T-cell (primary cell): ENCODE data around the gene CNIH2. TPM values are rescaled to one million over a fixed set of nuclear protein-coding genes. Genes with fewer than 3 reads are reported as not detected.

Source experiments
- ATAC-seq, 4 experiments: fragments of 200-7000 bp in 3 of 4; fragments of 150-1000 bp in 1 of 4; cut with Tn5 transposase; replicated peaks in 1 of 4; 1 replicate in 3 of 4; 2 replicates in 1 of 4; pipeline ENCODE4 v1.10.0; 2021; ENCODE audit warnings: moderate library complexity in 3 of 4, mild to moderate bottlenecking in 2 of 4, moderate number of reproducible peaks in 1 of 4
- CTCF ChIA-PET, 2 donors: fragments of 300-600 bp; sonication (Branson Sonifier 250); formaldehyde crosslinking; loops; one replicate each; lab custom pipeline; 2022; ENCODE audit warnings: antibody characterized with exemption in 2 of 2; lab: Charles Lee
- POLR2A ChIA-PET, 2 donors: fragments of 300-600 bp; sonication (Branson Sonifier 250); formaldehyde crosslinking; loops; one replicate each; lab custom pipeline; 2022; ENCODE audit warnings: antibody characterized with exemption in 2 of 2; lab: Charles Lee
- DNase-seq, 35 experiments: peaks; one replicate each; pipeline versions ENCODE4 v3.0.0 to v3.0.0-alpha.2; 2013 to 2023
- H3K27ac ChIP-seq: one replicate; pipeline ENCODE4 v1.5.1; 2013; ENCODE audit warnings: low read length
- H3K27me3 ChIP-seq, 2 experiments: replicated peaks in 1 of 2; 1 replicate in 1 of 2; 2 replicates in 1 of 2; pipeline versions ENCODE4 v1.6.1 to v1.7.0; 2013; ENCODE audit warnings: low read length in 1 of 2, mixed read lengths in 1 of 2; ENCODE audit not compliant: control insufficient read depth in 2 of 2, insufficient read depth in 2 of 2; ENCODE audit errors: extremely low read depth in 1 of 2
- H3K36me3 ChIP-seq, 2 donors: 1 replicate in 1 of 2; 2 replicates in 1 of 2; pipeline versions ENCODE4 v1.6.1 to v1.7.0; 2013; ENCODE audit warnings: low read length in 1 of 2; ENCODE audit not compliant: control insufficient read depth in 2 of 2, insufficient read depth in 1 of 2; ENCODE audit errors: extremely low read depth in 1 of 2
- H3K4me1 ChIP-seq, 2 experiments: 1 replicate in 1 of 2; 2 replicates in 1 of 2; pipeline versions ENCODE4 v1.6.1 to v1.7.0; 2013; ENCODE audit warnings: low read length in 2 of 2, mixed read lengths in 1 of 2; ENCODE audit not compliant: insufficient read depth in 2 of 2, control insufficient read depth in 1 of 2; ENCODE audit errors: extremely low read depth in 1 of 2
- H3K4me3 ChIP-seq, 2 donors: 1 replicate in 1 of 2; 2 replicates in 1 of 2; pipeline versions ENCODE4 v1.5.1 to v1.7.0; 2013; ENCODE audit warnings: mild to moderate bottlenecking in 2 of 2, low read length in 1 of 2, moderate library complexity in 1 of 2; ENCODE audit not compliant: control insufficient read depth in 1 of 2; ENCODE audit errors: extremely low read depth in 1 of 2
- H3K9me3 ChIP-seq: 2 replicates; pipeline ENCODE4 v1.7.0; 2013
- H3K27ac Mint-ChIP-seq, 2 donors: one replicate each; pipeline ENCODE4 v1.8.0; 2020 to 2021; ENCODE audit warnings: mild to moderate bottlenecking in 2 of 2, mixed read lengths in 2 of 2
- H3K27me3 Mint-ChIP-seq, 2 donors: one replicate each; pipeline ENCODE4 v1.8.0; 2021 to 2022; ENCODE audit warnings: mixed read lengths in 2 of 2
- H3K36me3 Mint-ChIP-seq: one replicate; pipeline ENCODE4 v1.8.0; 2021; ENCODE audit warnings: mixed read lengths
- H3K4me1 Mint-ChIP-seq, 3 donors: one replicate each; pipeline ENCODE4 v1.8.0; 2020 to 2022; ENCODE audit warnings: mixed read lengths in 3 of 3, mild to moderate bottlenecking in 1 of 3
- H3K4me3 Mint-ChIP-seq, 3 donors: one replicate each; pipeline ENCODE4 v1.8.0; 2020 to 2022; ENCODE audit warnings: mild to moderate bottlenecking in 3 of 3, mixed read lengths in 3 of 3, moderate library complexity in 3 of 3
- H3K9me3 Mint-ChIP-seq, 3 donors: one replicate each; pipeline ENCODE4 v1.8.0; 2020 to 2022; ENCODE audit warnings: mixed read lengths in 3 of 3
- WGBS: methylation state at CpG from one replicate; pipeline ENCODE4 v1.1.5; 2013; ENCODE audit warnings: missing lambda C conversion rate; ENCODE audit not compliant: insufficient coverage; 5-methylcytosine and 5-hydroxymethylcytosine counted together
- total RNA-seq, 35 experiments: library from RNA in 6 of 35; stranded (reverse) in 6 of 35; fragments of 120-200 nt in 1 of 35; gene quantifications; one replicate each; pipeline versions ENCODE4 v1.2.1 to v1.2.4 and lab custom pipeline; 2013 to 2026

CNIH2 gene
- total RNA-seq, 5 donors from 2014 or later (not counting 1 experiment from before 2014, with no cell fraction given): 1.9 to 9.9 (median 2.7) TPM

- H3K4me1 ChIP-seq: peaks cover 6 to 67% of the 10 kb centered on the region in 2 experiments
- CTCF ChIA-PET: interaction anchor here in 1 of 2 donors (1.7 kb wide), 1 partner anchor 409 kb away, joined by 5 read pairs; the partner anchor contains the start of gene MUS81
- peaks cover 23 to 50% of the 10 kb centered on the region in 2 donors for H3K36me3 ChIP-seq
These were observed 8.7 kb upstream of the CNIH2 start for GRCh38 chr11:66268952-66269905.

GRCh38 chr11:66271816-66272215, 6.2 kb upstream of the CNIH2 start:
- no peak overlapping the region for H3K4me3 ChIP-seq
- Mint-ChIP-seq H3K9me3 (no peaks in the 10 kb centered on the region), H3K27ac (peak overlapping the region; percentile 55 to 75), H3K4me1 (peaks cover 41 to 55% (median 48%) of the 10 kb centered on the region in 3 donors), H3K4me3 (peak overlapping the region in 1 of 3 donors; percentile 31), H3K36me3 (peaks cover 39% of the 10 kb centered on the region), H3K27me3 (no peaks in the 10 kb centered on the region)
- peaks cover 27 to 44% of the 10 kb centered on the region in 2 donors for H3K36me3 ChIP-seq
- H3K27me3 ChIP-seq: no peaks in the 10 kb centered on the region
- H3K4me1 ChIP-seq: peaks cover 6 to 69% of the 10 kb centered on the region in 2 experiments
- POLR2A ChIA-PET: interaction anchor here (0.6 kb wide), 2 partner anchors 89 to 212 kb away, joined by 4 to 7 read pairs; no protein-coding TSS in a partner anchor
- DNase-seq (no peak), ATAC-seq (no peak)
- WGBS: 90% methylated on average over 6 of the region's 7 CpGs
- H3K27ac ChIP-seq: peak overlapping the region; percentile 38
- no peaks in the 10 kb centered on the region for H3K9me3 ChIP-seq
- CTCF ChIA-PET: no interaction called here

More at GRCh38 chr11:66268952-66269905, 8.7 kb upstream of the CNIH2 start:
- peak overlapping the region; percentile 92 for H3K27ac ChIP-seq
- peak overlapping the region; percentile 89 to 94 for H3K4me3 ChIP-seq
- peak in 1 of 35 experiments; percentile 36 for DNase-seq
- ATAC-seq: no peak
- H3K27me3 Mint-ChIP-seq: no peaks in the 10 kb centered on the region
- peaks cover 30% of the 10 kb centered on the region for H3K36me3 Mint-ChIP-seq
- no peaks in the 10 kb centered on the region for H3K9me3 ChIP-seq
- H3K4me3 Mint-ChIP-seq: peak overlapping the region; percentile 86 to 94 (median 90)
- H3K27me3 ChIP-seq: no peaks in the 10 kb centered on the region
- H3K9me3 Mint-ChIP-seq: no peaks in the 10 kb centered on the region
- WGBS: 0% methylated on average over 19 of the region's 32 CpGs
- H3K4me1 Mint-ChIP-seq: peaks cover 41 to 55% (median 48%) of the 10 kb centered on the region in 3 donors
- POLR2A ChIA-PET: interaction anchor here in 1 of 2 donors (0.5 kb wide), 2 partner anchors 385 to 1160 kb away, joined by 3 to 6 read pairs; no protein-coding TSS in a partner anchor
- peak overlapping the region; percentile 88 to 91 for H3K27ac Mint-ChIP-seq

- ATAC-seq (no peak), DNase-seq (peak in 11 of 35 experiments; percentile 22 to 62 (median 29))
- peak overlapping the region; percentile 0 for H3K27ac ChIP-seq
- 44% methylated on average over 2 of the region's 2 CpGs for WGBS
- no peaks in the 10 kb centered on the region for H3K9me3 ChIP-seq
- H3K4me1 Mint-ChIP-seq: peaks cover 42 to 58% (median 50%) of the 10 kb centered on the region in 3 donors
- H3K9me3 Mint-ChIP-seq: no peaks in the 10 kb centered on the region
- POLR2A ChIA-PET: interaction anchor here in 1 of 2 donors (0.7 kb wide), 1 partner anchor 10 kb away, joined by 4 read pairs; no protein-coding TSS in a partner anchor
- peaks cover 27 to 44% of the 10 kb centered on the region in 2 donors for H3K36me3 ChIP-seq
- H3K27ac Mint-ChIP-seq: peak overlapping the region in 1 of 2 donors; percentile 39
- no peaks in the 10 kb centered on the region for H3K27me3 ChIP-seq
- peaks cover 6 to 69% of the 10 kb centered on the region in 2 experiments for H3K4me1 ChIP-seq
- H3K36me3 Mint-ChIP-seq: peaks cover 42% of the 10 kb centered on the region
- H3K27me3 Mint-ChIP-seq: no peaks in the 10 kb centered on the region
- peak overlapping the region in 1 of 3 donors; percentile 29 for H3K4me3 Mint-ChIP-seq
- no peak overlapping the region for H3K4me3 ChIP-seq
- CTCF ChIA-PET: interaction anchor here in 1 of 2 donors (0.9 to 1.0 kb wide), 2 partner anchors 16 to 40 kb away, joined by 3 to 4 read pairs; partner anchors contain the start of gene YIF1A
These were observed 5.4 kb upstream of the CNIH2 start for GRCh38 chr11:66272596-66272995.

- peaks cover 42% of the 10 kb centered on the region for H3K36me3 Mint-ChIP-seq
- H3K4me1 Mint-ChIP-seq: peaks cover 39 to 52% (median 43%) of the 10 kb centered on the region in 3 donors
- peaks cover 27 to 44% of the 10 kb centered on the region in 2 donors for H3K36me3 ChIP-seq
- POLR2A ChIA-PET: no interaction called here
- H3K27me3 ChIP-seq: peaks cover 0 to 5% of the 10 kb centered on the region in 2 experiments
- no peak overlapping the region for H3K27ac ChIP-seq
- no peak overlapping the region for H3K4me3 Mint-ChIP-seq
- WGBS: 85% methylated on average over 1 of the region's 1 CpG
- H3K9me3 Mint-ChIP-seq: no peaks in the 10 kb centered on the region
- H3K9me3 ChIP-seq: no peaks in the 10 kb centered on the region
- CTCF ChIA-PET: no interaction called here
- H3K27me3 Mint-ChIP-seq: no peaks in the 10 kb centered on the region
- H3K4me3 ChIP-seq: no peak overlapping the region
- DNase-seq (no peak), ATAC-seq (no peak)
- H3K27ac Mint-ChIP-seq: no peak overlapping the region
- H3K4me1 ChIP-seq: peaks cover 6 to 69% of the 10 kb centered on the region in 2 experiments
These were observed 3.8 kb upstream of the CNIH2 start for GRCh38 chr11:66274219-66274618.

- Histone ChIP-seq H3K4me1 (peaks cover 0 to 62% of the 10 kb centered on the region in 2 experiments), H3K27me3 (peaks cover 0 to 12% of the 10 kb centered on the region in 2 experiments), H3K27ac (no peak overlapping the region), H3K36me3 (peaks cover 27 to 44% of the 10 kb centered on the region in 2 donors), H3K4me3 (no peak overlapping the region), H3K9me3 (no peaks in the 10 kb centered on the region)
- ChIA-PET POLR2A (no interaction called here), CTCF (no interaction called here)
- no peak for DNase-seq
- no peak for ATAC-seq
- WGBS: 76% methylated on average over 7 of the region's 8 CpGs
- no peak overlapping the region for H3K4me3 Mint-ChIP-seq
- peaks cover 33 to 46% (median 35%) of the 10 kb centered on the region in 3 donors for H3K4me1 Mint-ChIP-seq
- no peaks in the 10 kb centered on the region for H3K9me3 Mint-ChIP-seq
- no peaks in the 10 kb centered on the region for H3K27me3 Mint-ChIP-seq
- peaks cover 42% of the 10 kb centered on the region for H3K36me3 Mint-ChIP-seq
- peak overlapping the region in 1 of 2 donors; percentile 60 for H3K27ac Mint-ChIP-seq
These were observed 2.6 kb upstream of the CNIH2 start for GRCh38 chr11:66275396-66275795.

- H3K4me3 ChIP-seq: no peak overlapping the region
- CTCF ChIA-PET: no interaction called here
- Mint-ChIP-seq H3K27ac (no peak overlapping the region), H3K36me3 (peaks cover 38% of the 10 kb centered on the region), H3K9me3 (no peaks in the 10 kb centered on the region), H3K4me3 (no peak overlapping the region), H3K27me3 (no peaks in the 10 kb centered on the region), H3K4me1 (peaks cover 30 to 44% (median 32%) of the 10 kb centered on the region in 3 donors)
- H3K27ac ChIP-seq: no peak overlapping the region
- peaks cover 0 to 12% of the 10 kb centered on the region in 2 experiments for H3K27me3 ChIP-seq
- no peak for ATAC-seq
- POLR2A ChIA-PET: no interaction called here
- no peak for DNase-seq
- H3K4me1 ChIP-seq: peaks cover 0 to 56% of the 10 kb centered on the region in 2 experiments
- no peaks in the 10 kb centered on the region for H3K9me3 ChIP-seq
- 94% methylated on average over 8 of the region's 14 CpGs for WGBS
- H3K36me3 ChIP-seq: peaks cover 27 to 41% of the 10 kb centered on the region in 2 donors
These were observed 1.9 kb upstream of the CNIH2 start for GRCh38 chr11:66275984-66276612.
